MM.1S (cell line): Measurements from ENCODE around the gene GAS2L1.

Source experiments
- CTCF ChIP-seq: fragments of 300-600 bp; sonication (generic); IDR thresholded peaks from 2 replicates; pipeline ENCODE4 v1.5.1; 2016; ENCODE audit warnings: antibody characterized with exemption, low read length, mixed read lengths
- EZH2 ChIP-seq: fragments of 300-600 bp; sonication (generic); optimal IDR thresholded peaks from 2 replicates; pipeline ENCODE3; 2017; ENCODE audit warnings: low read depth, mild to moderate bottlenecking, antibody characterized with exemption, low read length, mixed read lengths
- EZH2phosphoT487 ChIP-seq: fragments of 300-600 bp; sonication (generic); IDR thresholded peaks from 2 replicates; pipeline ENCODE4 v1.6.1; 2018; ENCODE audit warnings: antibody characterized with exemption, low read length

GRCh38 chr22:29345932-29346331 lies 39.5 kb downstream of the GAS2L1 start:
- TF ChIP-seq CTCF (no peak), EZH2 (no peak), EZH2phosphoT487 (no peak)
